Measurements from ENCODE around the gene NT5M. TPM values are rescaled to one million over a fixed set of nuclear protein-coding genes. Genes with fewer than 3 reads are reported as not detected.

The NT5M gene
- total RNA-seq, 1 donor from 2014 or later, result 4.0 TPM

- Mint-ChIP-seq H3K4me1 (ENCODE audit: low read depth) (no peaks in the 10 kb centered on the region), H3K36me3 (ENCODE audit: low read depth) (peaks cover 3% of the 10 kb centered on the region), H3K27ac (ENCODE audit: unreplicated experiment) (no peak overlapping the region), H3K27me3 (ENCODE audit: low read depth) (no peaks in the 10 kb centered on the region), H3K9me3 (ENCODE audit: low read depth) (no peaks in the 10 kb centered on the region), H3K4me3 (ENCODE audit: unreplicated experiment) (no peak overlapping the region)
- peak; percentile 68 for DNase-seq (ENCODE audit: low spot score)
- no peak for TF ChIP-seq CTCF (IDR thresholded peaks at IDR 0.05)
Observed at GRCh38 chr17:17326275-17326875, 23.2 kb downstream of the NT5M start.

- Mint-ChIP-seq H3K36me3 (ENCODE audit: low read depth) (peaks cover 3% of the 10 kb centered on the region), H3K4me3 (ENCODE audit: unreplicated experiment) (no peak overlapping the region), H3K4me1 (ENCODE audit: low read depth) (no peaks in the 10 kb centered on the region), H3K27me3 (ENCODE audit: low read depth) (no peaks in the 10 kb centered on the region), H3K27ac (ENCODE audit: unreplicated experiment) (no peak overlapping the region), H3K9me3 (ENCODE audit: low read depth) (no peaks in the 10 kb centered on the region)
- no peak for TF ChIP-seq CTCF (IDR thresholded peaks at IDR 0.05)
- DNase-seq (ENCODE audit: low spot score), result peak; percentile 39
Observed at GRCh38 chr17:17328251-17328650, 25.1 kb downstream of the NT5M start.

GRCh38 chr17:17341452-17341851, 38.3 kb downstream of the NT5M start:
- Mint-ChIP-seq H3K4me3 (ENCODE audit: unreplicated experiment) (no peak overlapping the region), H3K36me3 (ENCODE audit: low read depth) (peaks cover 2% of the 10 kb centered on the region), H3K4me1 (ENCODE audit: low read depth) (no peaks in the 10 kb centered on the region), H3K9me3 (ENCODE audit: low read depth) (peaks cover 3% of the 10 kb centered on the region), H3K27me3 (ENCODE audit: low read depth) (no peaks in the 10 kb centered on the region), H3K27ac (ENCODE audit: unreplicated experiment) (no peak overlapping the region)
- DNase-seq (ENCODE audit: low spot score), result peak; percentile 5
- no peak for TF ChIP-seq CTCF (IDR thresholded peaks at IDR 0.05)

- Mint-ChIP-seq H3K27ac (ENCODE audit: unreplicated experiment) (no peak overlapping the region), H3K4me1 (ENCODE audit: low read depth) (no peaks in the 10 kb centered on the region), H3K27me3 (ENCODE audit: low read depth) (no peaks in the 10 kb centered on the region), H3K9me3 (ENCODE audit: low read depth) (peaks cover 3% of the 10 kb centered on the region), H3K36me3 (ENCODE audit: low read depth) (peaks cover 2% of the 10 kb centered on the region), H3K4me3 (ENCODE audit: unreplicated experiment) (no peak overlapping the region)
- no peak for TF ChIP-seq CTCF (IDR thresholded peaks at IDR 0.05)
- peak; percentile 29 for DNase-seq (ENCODE audit: low spot score)
Observed at GRCh38 chr17:17342242-17342945, 39.2 kb downstream of the NT5M start.

- DNase-seq (ENCODE audit: low spot score), result peak; percentile 38
Observed at GRCh38 chr17:17343160-17343735, 40.1 kb downstream of the NT5M start.

More at GRCh38 chr17:17343160-17343735, 40.1 kb downstream of the NT5M start:
- Mint-ChIP-seq H3K27me3 (ENCODE audit: low read depth) (no peaks in the 10 kb centered on the region), H3K27ac (ENCODE audit: unreplicated experiment) (no peak overlapping the region), H3K4me1 (ENCODE audit: low read depth) (no peaks in the 10 kb centered on the region), H3K4me3 (ENCODE audit: unreplicated experiment) (no peak overlapping the region), H3K36me3 (ENCODE audit: low read depth) (peaks cover 2% of the 10 kb centered on the region), H3K9me3 (ENCODE audit: low read depth) (peaks cover 3% of the 10 kb centered on the region)
- no peak for TF ChIP-seq CTCF (IDR thresholded peaks at IDR 0.05)
